MG63 (cell line): ENCODE results near the gene OR1F1. TPM values are rescaled to one million over a fixed set of nuclear protein-coding genes. Genes with fewer than 3 reads are reported as not detected.

ENCODE experiments used
- DNase-seq: peaks from one replicate; pipeline ENCODE4 v3.0.0-alpha.2; 2020
- H3K27me3 ChIP-seq: fragments of 250-450 bp; sonication (Bioruptor Pico); 2 replicates; pipeline ENCODE4 v1.5.1; 2020; ENCODE audit warnings: mild to moderate bottlenecking, moderate library complexity
- H3K36me3 ChIP-seq: fragments of 250-450 bp; sonication (Bioruptor Pico); 2 replicates; pipeline ENCODE4 v1.5.1; 2020; ENCODE audit warnings: mild to moderate bottlenecking, moderate library complexity
- H3K4me3 ChIP-seq: fragments of 250-450 bp; sonication (Bioruptor Pico); 2 replicates; pipeline ENCODE4 v1.5.1; 2020; ENCODE audit warnings: mild to moderate bottlenecking, moderate library complexity
- H3K9me3 ChIP-seq: fragments of 250-450 bp; sonication (Bioruptor Pico); 2 replicates; pipeline ENCODE4 v1.5.1; 2020; ENCODE audit warnings: mild to moderate bottlenecking, moderate library complexity
- total RNA-seq: library from RNA; depleted of rRNA; stranded (reverse); fragments of >200 nt; shearing (Covaris generic); gene quantifications from 2 replicates; pipeline ENCODE4 v1.2.3, GENCODE V29; 2014; ENCODE audit warnings: low replicate concordance

Gene OR1F1
- total RNA-seq, 1 experiment from 2014 or later = not detected

DNA sequence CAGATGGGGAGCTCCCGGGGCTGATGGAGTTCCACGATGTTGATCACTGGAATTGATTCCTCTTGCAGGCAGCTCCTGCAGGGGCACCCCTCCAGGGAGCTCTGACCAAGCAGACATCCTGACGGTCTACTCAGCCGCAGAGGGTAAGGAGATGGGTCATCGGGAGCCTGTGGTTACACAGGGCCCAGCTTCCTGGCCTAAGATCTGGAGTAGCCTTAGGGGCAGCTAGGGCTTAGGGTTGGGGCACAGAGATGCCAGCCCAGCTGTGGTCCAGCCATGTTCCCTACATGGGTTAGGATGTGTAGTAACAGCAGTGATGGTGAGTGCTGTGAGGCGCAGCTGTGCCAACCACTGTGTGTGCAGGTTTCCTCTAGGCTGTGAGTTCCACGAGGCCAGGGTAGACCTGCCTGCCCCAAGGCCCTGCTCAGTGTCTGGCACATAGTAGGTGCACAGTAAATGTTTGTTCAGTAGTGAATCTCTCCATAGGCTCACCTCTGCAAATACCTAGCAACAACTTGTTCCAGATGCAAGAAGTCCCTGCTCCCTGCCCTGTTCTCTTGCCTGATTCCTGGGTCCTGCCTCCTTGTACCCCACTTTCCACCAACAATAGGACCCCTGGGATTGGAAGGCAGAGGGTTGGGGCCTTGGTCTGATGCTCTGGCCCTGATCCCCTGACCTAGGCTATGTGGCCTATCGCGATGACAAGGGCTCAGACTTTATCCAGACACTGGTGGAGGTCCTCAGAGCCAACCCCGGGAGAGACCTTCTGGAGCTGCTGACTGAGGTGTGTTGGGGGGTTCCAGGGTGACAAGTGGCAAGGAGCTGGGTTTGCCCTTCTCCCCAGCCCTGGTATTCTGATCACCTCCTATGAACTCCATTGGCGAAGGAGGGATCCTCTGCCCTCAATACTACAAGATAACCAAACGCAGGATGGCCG lies 39.5 kb upstream of the OR1F1 start:
- H3K4me3 ChIP-seq = no peak overlapping the region
- no peaks in the 10 kb centered on the region for H3K27me3 ChIP-seq
- H3K36me3 ChIP-seq = no peaks in the 10 kb centered on the region
- H3K9me3 ChIP-seq = no peaks in the 10 kb centered on the region
- DNase-seq = no peak

DNA sequence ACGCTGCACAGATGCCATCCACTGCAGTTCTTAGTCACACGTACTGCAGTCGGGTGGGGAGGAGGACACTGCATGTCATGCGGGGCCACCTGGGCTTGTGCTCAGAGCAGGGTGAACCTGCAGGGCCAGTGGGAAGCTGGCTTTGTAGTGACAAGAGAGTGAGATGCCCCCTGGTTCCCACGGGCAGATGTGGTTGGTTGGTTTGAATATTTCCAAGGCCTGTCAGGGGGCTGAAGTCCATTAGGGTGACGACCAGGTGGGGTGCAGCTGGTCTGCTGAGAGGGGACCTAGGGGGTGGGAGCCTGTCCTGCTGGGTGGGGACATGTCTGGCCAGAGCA lies 38.8 kb upstream of the OR1F1 start:
- H3K4me3 ChIP-seq = no peak overlapping the region; the same call in 1 of the 2 replicates
- H3K27me3 ChIP-seq = no peaks in the 10 kb centered on the region
- no peak for DNase-seq
- no peaks in the 10 kb centered on the region for H3K9me3 ChIP-seq
- H3K36me3 ChIP-seq = no peaks in the 10 kb centered on the region

- no peaks in the 10 kb centered on the region for H3K9me3 ChIP-seq
- H3K27me3 ChIP-seq = no peaks in the 10 kb centered on the region
- no peaks in the 10 kb centered on the region for H3K36me3 ChIP-seq
- H3K4me3 ChIP-seq = peak overlapping the region; percentile 65
- peak; percentile 55 for DNase-seq
These were observed 38.2 kb upstream of the OR1F1 start for GRCh38 chr16:3149630-3150345.

- peak; percentile 95 for DNase-seq
- Histone ChIP-seq H3K27me3 (no peaks in the 10 kb centered on the region), H3K4me3 (peak overlapping the region; percentile 65), H3K9me3 (no peaks in the 10 kb centered on the region), H3K36me3 (no peaks in the 10 kb centered on the region)
These were observed 37.4 kb upstream of the OR1F1 start for GRCh38 chr16:3150346-3151218.

GRCh38 chr16:3152027-3152276 lies 36.1 kb upstream of the OR1F1 start:
- no peaks in the 10 kb centered on the region for H3K27me3 ChIP-seq
- no peak for DNase-seq
- no peaks in the 10 kb centered on the region for H3K36me3 ChIP-seq
- peak overlapping the region; percentile 65 for H3K4me3 ChIP-seq
- no peaks in the 10 kb centered on the region for H3K9me3 ChIP-seq

DNA sequence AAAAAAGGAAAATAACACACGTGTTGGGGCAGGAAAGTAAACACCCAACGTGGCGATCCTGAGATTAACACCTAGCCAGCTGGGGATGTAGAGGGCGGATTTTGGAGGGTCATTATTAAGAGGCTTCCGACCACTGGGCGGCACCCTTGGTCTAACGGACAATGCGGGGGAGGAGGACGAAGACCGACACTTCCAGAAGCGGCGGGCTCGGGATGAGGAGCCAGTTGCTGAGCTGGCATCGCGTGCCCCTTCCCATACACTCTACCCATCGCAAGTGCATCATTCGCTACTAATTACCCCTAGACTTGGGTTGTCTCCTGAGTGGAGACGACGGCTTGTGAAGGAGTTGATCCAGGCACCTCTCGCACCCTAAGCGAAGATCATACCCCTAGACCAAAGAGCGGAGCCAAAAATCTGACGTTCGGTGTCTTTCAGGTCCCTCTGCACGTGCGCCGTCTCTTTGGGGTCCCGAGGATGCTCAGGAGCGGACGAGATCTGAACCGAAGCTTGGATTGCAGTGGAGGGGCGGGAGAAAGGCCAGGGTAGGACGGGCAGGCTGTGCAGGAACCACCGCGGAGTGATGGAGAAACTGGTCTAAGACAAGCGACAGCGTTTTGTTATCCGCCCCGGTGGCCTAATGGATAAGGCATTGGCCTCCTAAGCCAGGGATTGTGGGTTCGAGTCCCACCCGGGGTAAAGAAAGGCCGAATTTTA lies 35.6 kb upstream of the OR1F1 start:
- H3K36me3 ChIP-seq = no peaks in the 10 kb centered on the region
- DNase-seq = peak; percentile 91
- peak overlapping the region; percentile 65 for H3K4me3 ChIP-seq
- no peaks in the 10 kb centered on the region for H3K27me3 ChIP-seq
- no peaks in the 10 kb centered on the region for H3K9me3 ChIP-seq

GRCh38 chr16:3152991-3153368 lies 35.0 kb upstream of the OR1F1 start:
- DNase-seq = no peak
- no peaks in the 10 kb centered on the region for H3K36me3 ChIP-seq
- H3K27me3 ChIP-seq = no peaks in the 10 kb centered on the region
- H3K4me3 ChIP-seq = no peak overlapping the region; the same call in 1 of the 2 replicates
- H3K9me3 ChIP-seq = no peaks in the 10 kb centered on the region

GRCh38 chr16:3155181-3155580 lies 32.8 kb upstream of the OR1F1 start:
- H3K4me3 ChIP-seq = no peak overlapping the region
- DNase-seq = no peak
- no peaks in the 10 kb centered on the region for H3K9me3 ChIP-seq
- no peaks in the 10 kb centered on the region for H3K27me3 ChIP-seq
- H3K36me3 ChIP-seq = no peaks in the 10 kb centered on the region

GRCh38 chr16:3155972-3156371 lies 32.0 kb upstream of the OR1F1 start:
- no peaks in the 10 kb centered on the region for H3K27me3 ChIP-seq
- H3K4me3 ChIP-seq = no peak overlapping the region
- H3K36me3 ChIP-seq = no peaks in the 10 kb centered on the region
- H3K9me3 ChIP-seq = no peaks in the 10 kb centered on the region
- no peak for DNase-seq

DNA sequence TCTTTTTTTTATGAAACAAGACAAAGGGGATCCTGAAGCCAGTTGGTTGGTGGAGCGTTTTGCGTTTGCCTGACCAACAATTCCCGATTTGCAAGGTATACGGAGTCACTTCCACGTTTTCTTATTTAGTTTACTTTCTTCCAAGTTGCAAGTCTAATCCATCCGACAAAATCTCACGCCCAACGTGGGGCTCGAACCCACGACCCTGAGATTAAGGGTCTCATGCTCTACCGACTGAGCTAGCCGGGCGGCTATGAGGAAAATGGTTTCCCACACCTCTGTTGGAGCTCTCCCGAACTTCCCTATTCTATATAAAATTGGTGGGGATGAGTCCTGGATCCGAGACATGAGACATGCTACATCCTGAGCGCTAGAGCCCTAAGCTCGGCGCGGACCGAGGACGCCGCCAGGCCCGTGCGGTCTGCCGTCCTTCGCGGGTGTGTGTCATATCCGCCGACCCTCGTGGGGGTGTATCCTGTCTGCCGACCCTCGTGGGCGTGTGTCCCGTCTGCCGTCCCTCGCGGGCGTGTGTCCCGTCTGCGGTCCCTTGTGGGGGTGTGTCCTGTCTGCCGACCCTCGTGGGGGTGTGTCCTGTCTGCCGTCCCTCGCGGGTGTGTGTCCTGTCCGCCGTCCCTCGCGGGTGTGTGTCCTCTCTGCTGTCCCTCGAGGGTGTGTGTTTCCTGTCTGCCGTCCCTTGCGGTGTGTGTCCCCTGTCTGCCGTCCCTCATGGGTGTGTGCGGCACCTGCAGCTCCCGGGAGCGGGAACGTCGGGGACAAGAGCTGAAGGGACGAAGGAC lies 30.6 kb upstream of the OR1F1 start:
- Histone ChIP-seq H3K9me3 (no peaks in the 10 kb centered on the region), H3K4me3 (peak overlapping the region; percentile 65), H3K27me3 (no peaks in the 10 kb centered on the region), H3K36me3 (no peaks in the 10 kb centered on the region)
- DNase-seq = peak; percentile 86

- Histone ChIP-seq H3K9me3 (no peaks in the 10 kb centered on the region), H3K4me3 (peak overlapping the region; percentile 65), H3K27me3 (no peaks in the 10 kb centered on the region), H3K36me3 (no peaks in the 10 kb centered on the region)
- peak; percentile 44 for DNase-seq
These were observed 29.9 kb upstream of the OR1F1 start for GRCh38 chr16:3158026-3158509.

GRCh38 chr16:3158510-3159314 lies 29.3 kb upstream of the OR1F1 start:
- Histone ChIP-seq H3K36me3 (no peaks in the 10 kb centered on the region), H3K27me3 (no peaks in the 10 kb centered on the region), H3K9me3 (no peaks in the 10 kb centered on the region), H3K4me3 (peak overlapping the region; percentile 65)
- DNase-seq = peak; percentile 88

DNA sequence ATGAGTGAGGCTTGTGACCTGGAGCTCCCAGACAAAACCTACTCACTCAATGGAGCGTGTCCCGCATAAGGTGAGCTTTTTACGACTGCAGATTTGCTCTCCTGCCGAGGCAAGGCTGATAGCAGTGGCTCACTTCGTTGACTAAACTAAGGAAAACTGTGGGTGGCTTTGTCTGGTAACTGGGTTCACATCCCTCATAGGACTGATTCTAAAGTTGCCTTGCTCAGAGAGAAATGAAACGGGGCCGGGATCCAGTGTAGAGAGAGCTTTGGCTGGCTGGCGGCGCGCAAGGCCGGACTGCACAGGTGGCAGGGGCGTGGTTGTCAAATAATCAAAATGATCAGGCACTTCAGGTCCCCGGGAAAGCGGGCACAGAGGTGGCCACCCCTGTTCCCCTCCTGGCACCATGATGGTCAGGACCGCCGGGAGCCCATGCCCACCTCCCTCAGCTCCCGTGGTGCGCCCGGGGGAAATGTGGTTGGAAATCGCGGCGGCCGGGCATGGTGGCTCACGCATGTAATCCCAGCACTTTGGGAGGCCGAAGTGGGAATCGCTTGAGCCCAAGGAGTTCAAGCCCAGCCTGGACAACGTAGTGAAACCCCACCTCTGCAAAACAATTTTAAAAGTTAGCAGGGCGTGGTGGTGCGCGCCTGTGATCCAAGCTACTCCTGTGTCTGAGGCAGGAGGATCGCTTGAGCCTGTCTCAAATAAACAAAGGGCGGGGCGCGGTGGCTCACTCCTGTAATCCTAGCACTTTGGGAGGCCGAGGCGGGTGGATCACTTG lies 26.6 kb upstream of the OR1F1 start:
- Histone ChIP-seq H3K36me3 (no peaks in the 10 kb centered on the region), H3K9me3 (no peaks in the 10 kb centered on the region), H3K4me3 (no peak overlapping the region), H3K27me3 (no peaks in the 10 kb centered on the region)
- no peak for DNase-seq
